Measurements from ENCODE around the gene STK11IP.

DNA sequence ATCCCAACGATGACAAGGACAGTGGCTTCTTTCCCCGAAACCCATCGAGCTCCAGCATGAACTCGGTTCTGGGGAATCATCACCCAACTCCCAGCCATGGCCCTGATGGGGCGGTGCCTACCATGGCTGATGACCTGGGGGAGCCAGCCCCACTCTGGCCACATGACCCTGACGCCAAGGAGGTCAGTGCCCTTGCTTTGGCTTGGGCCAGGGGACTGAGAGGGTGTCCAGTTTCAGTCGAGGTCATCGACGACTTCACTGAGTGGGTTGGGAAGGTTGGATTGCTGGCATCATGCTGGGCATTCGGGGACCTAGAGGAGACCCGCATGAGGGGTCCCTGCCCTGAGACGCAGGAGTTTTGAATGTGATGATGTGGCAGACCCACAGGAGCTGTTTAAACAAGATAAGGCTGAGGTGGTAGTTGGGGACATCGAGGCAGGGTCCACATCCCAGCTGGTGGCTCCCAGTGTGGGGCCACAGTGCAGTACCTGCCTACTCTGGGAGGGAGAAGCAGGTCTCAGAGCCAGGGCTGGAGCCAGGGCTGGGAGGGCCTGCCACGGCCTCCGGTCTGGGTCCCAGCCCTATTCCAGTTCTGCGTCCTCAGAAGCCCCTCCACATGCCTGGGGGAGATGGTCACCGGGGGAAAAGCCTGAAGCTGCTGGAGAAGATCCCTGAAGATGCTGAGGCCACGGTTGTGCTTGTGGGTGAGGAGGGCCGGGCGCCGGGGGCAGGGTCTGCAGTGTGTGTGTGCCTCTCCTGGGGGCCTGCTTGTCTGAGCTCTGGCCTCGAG is 35.8 kb downstream of the STK11IP start:
- TF ChIP-seq, protein P1, sequence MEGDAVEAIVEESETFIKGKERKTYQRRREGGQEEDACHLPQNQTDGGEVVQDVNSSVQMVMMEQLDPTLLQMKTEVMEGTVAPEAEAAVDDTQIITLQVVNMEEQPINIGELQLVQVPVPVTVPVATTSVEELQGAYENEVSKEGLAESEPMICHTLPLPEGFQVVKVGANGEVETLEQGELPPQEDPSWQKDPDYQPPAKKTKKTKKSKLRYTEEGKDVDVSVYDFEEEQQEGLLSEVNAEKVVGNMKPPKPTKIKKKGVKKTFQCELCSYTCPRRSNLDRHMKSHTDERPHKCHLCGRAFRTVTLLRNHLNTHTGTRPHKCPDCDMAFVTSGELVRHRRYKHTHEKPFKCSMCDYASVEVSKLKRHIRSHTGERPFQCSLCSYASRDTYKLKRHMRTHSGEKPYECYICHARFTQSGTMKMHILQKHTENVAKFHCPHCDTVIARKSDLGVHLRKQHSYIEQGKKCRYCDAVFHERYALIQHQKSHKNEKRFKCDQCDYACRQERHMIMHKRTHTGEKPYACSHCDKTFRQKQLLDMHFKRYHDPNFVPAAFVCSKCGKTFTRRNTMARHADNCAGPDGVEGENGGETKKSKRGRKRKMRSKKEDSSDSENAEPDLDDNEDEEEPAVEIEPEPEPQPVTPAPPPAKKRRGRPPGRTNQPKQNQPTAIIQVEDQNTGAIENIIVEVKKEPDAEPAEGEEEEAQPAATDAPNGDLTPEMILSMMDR (IDR thresholded peaks at IDR 0.05; ENCODE audit: low read depth, low read length) = no peak
- TF ChIP-seq EZH2phosphoT487 (IDR thresholded peaks at IDR 0.05; ENCODE audit: low read depth) = no peak
